ENCODE results near the gene TUSC1.
"Not testable (repeated sequence)": the region's sequence is repeated elsewhere in the genome, so short reads cannot be mapped to it uniquely, and the experiment has no call there.

TUSC1 gene

GRCh38 chr9:25678846-25679360, 659 bp upstream of the TUSC1 start:
- H3K9me3 ChIP-seq (replicated peaks; ENCODE audit: insufficient read depth, low read length): no peaks in the 10 kb centered on the region
- no peaks in the 10 kb centered on the region for H3K36me3 ChIP-seq (replicated peaks; ENCODE audit: insufficient read depth, low read length)
- H3K79me2 ChIP-seq (ENCODE audit: low read length): no peaks in the 10 kb centered on the region
- no peaks in the 10 kb centered on the region for H4K20me1 ChIP-seq (ENCODE audit: insufficient read depth, low read length)
- no peak overlapping the region for H3K4me2 ChIP-seq (ENCODE audit: low read depth, low read length)
- TF ChIP-seq CTCF (IDR thresholded peaks at IDR 0.05; ENCODE audit: low read length) (no peak), EZH2 (optimal IDR thresholded peaks at IDR 0.05; ENCODE audit: low read depth, low read length) (no peak), EZH2phosphoT487 (IDR thresholded peaks at IDR 0.05; ENCODE audit: low read length) (no peak)
- H3K9me2 ChIP-seq (replicated peaks; ENCODE audit: insufficient read depth, low read length): no peaks in the 10 kb centered on the region
- H3K27me3 ChIP-seq (replicated peaks; ENCODE audit: insufficient read depth, low read length): no peaks in the 10 kb centered on the region
- H3K4me1 ChIP-seq (ENCODE audit: low read length): no peaks in the 10 kb centered on the region
- H3F3A ChIP-seq (ENCODE audit: insufficient read depth, low read length): no peaks in the 10 kb centered on the region
- no peak for DNase-seq
- H2AFZ ChIP-seq (ENCODE audit: low read length): no peak overlapping the region
- H3K9ac ChIP-seq (ENCODE audit: low read length): no peak overlapping the region
- no peak overlapping the region for H3K4me3 ChIP-seq (ENCODE audit: low read length)
- H3K27ac ChIP-seq (ENCODE audit: low read length): no peak overlapping the region

- Histone ChIP-seq H3F3A (ENCODE audit: insufficient read depth, low read length) (no peaks in the 10 kb centered on the region), H3K9me3 (replicated peaks; ENCODE audit: insufficient read depth, low read length) (no peaks in the 10 kb centered on the region), H3K27me3 (replicated peaks; ENCODE audit: insufficient read depth, low read length) (no peaks in the 10 kb centered on the region), H3K9ac (ENCODE audit: low read length) (peak overlapping the region; percentile 50; the same call in 1 of the 2 replicates), H4K20me1 (ENCODE audit: insufficient read depth, low read length) (no peaks in the 10 kb centered on the region), H3K4me3 (ENCODE audit: low read length) (peak overlapping the region; percentile 52; the same call in 1 of the 2 replicates), H3K27ac (ENCODE audit: low read length) (no peak overlapping the region), H3K4me1 (ENCODE audit: low read length) (no peaks in the 10 kb centered on the region), H3K4me2 (ENCODE audit: low read depth, low read length) (peak overlapping the region; percentile 54; the same call in 1 of the 2 replicates), H3K36me3 (replicated peaks; ENCODE audit: insufficient read depth, low read length) (no peaks in the 10 kb centered on the region), H2AFZ (ENCODE audit: low read length) (no peak overlapping the region), H3K79me2 (ENCODE audit: low read length) (no peaks in the 10 kb centered on the region), H3K9me2 (replicated peaks; ENCODE audit: insufficient read depth, low read length) (no peaks in the 10 kb centered on the region)
- DNase-seq: no peak
- no peak for TF ChIP-seq EZH2 (optimal IDR thresholded peaks at IDR 0.05; ENCODE audit: low read depth, low read length)
- TF ChIP-seq CTCF (IDR thresholded peaks at IDR 0.05; ENCODE audit: low read length): no peak
- no peak for TF ChIP-seq EZH2phosphoT487 (IDR thresholded peaks at IDR 0.05; ENCODE audit: low read length)
Measured at GRCh38 chr9:25677301-25678146, 720 bp downstream of the TUSC1 start.

- H2AFZ ChIP-seq (ENCODE audit: low read length); H3K27ac ChIP-seq (ENCODE audit: low read length); H3K9ac ChIP-seq (ENCODE audit: low read length); H3K4me2 ChIP-seq (ENCODE audit: low read depth, low read length); H3K36me3 ChIP-seq (replicated peaks; ENCODE audit: insufficient read depth, low read length); DNase-seq; H3K9me3 ChIP-seq (replicated peaks; ENCODE audit: insufficient read depth, low read length); H3K4me3 ChIP-seq (ENCODE audit: low read length); H3K79me2 ChIP-seq (ENCODE audit: low read length); H3K9me2 ChIP-seq (replicated peaks; ENCODE audit: insufficient read depth, low read length); H3F3A ChIP-seq (ENCODE audit: insufficient read depth, low read length); H3K27me3 ChIP-seq (replicated peaks; ENCODE audit: insufficient read depth, low read length); H4K20me1 ChIP-seq (ENCODE audit: insufficient read depth, low read length); H3K4me1 ChIP-seq (ENCODE audit: low read length): not testable (repeated sequence)
Measured at GRCh38 chr9:25675858-25676257, 2.4 kb downstream of the TUSC1 start.

GRCh38 chr9:25658571-25658970, 19.7 kb downstream of the TUSC1 start:
- H3K27ac ChIP-seq (ENCODE audit: low read length): no peak overlapping the region
- H3K79me2 ChIP-seq (ENCODE audit: low read length): no peaks in the 10 kb centered on the region
- no peak overlapping the region for H3K4me2 ChIP-seq (ENCODE audit: low read depth, low read length)
- H3F3A ChIP-seq (ENCODE audit: insufficient read depth, low read length): no peaks in the 10 kb centered on the region
- no peak overlapping the region for H2AFZ ChIP-seq (ENCODE audit: low read length)
- no peaks in the 10 kb centered on the region for H3K9me2 ChIP-seq (replicated peaks; ENCODE audit: insufficient read depth, low read length)
- TF ChIP-seq EZH2phosphoT487 (IDR thresholded peaks at IDR 0.05; ENCODE audit: low read length): no peak
- no peak for TF ChIP-seq CTCF (IDR thresholded peaks at IDR 0.05; ENCODE audit: low read length)
- no peak for TF ChIP-seq EZH2 (optimal IDR thresholded peaks at IDR 0.05; ENCODE audit: low read depth, low read length)
- no peak overlapping the region for H3K4me3 ChIP-seq (ENCODE audit: low read length)
- DNase-seq: no peak
- H3K4me1 ChIP-seq (ENCODE audit: low read length): no peaks in the 10 kb centered on the region
- no peaks in the 10 kb centered on the region for H3K27me3 ChIP-seq (replicated peaks; ENCODE audit: insufficient read depth, low read length)
- no peaks in the 10 kb centered on the region for H3K36me3 ChIP-seq (replicated peaks; ENCODE audit: insufficient read depth, low read length)
- H3K9ac ChIP-seq (ENCODE audit: low read length): no peak overlapping the region
- no peaks in the 10 kb centered on the region for H3K9me3 ChIP-seq (replicated peaks; ENCODE audit: insufficient read depth, low read length)
- no peaks in the 10 kb centered on the region for H4K20me1 ChIP-seq (ENCODE audit: insufficient read depth, low read length)

All from MM.1S (cell line).